Measurements from ENCODE around the gene FOXJ3. TPM values are rescaled to one million over a fixed set of nuclear protein-coding genes. Genes with fewer than 3 reads are reported as not detected.

FOXJ3 gene
- total RNA-seq, 1 donor from 2014 or later = 59.9 TPM

DNA sequence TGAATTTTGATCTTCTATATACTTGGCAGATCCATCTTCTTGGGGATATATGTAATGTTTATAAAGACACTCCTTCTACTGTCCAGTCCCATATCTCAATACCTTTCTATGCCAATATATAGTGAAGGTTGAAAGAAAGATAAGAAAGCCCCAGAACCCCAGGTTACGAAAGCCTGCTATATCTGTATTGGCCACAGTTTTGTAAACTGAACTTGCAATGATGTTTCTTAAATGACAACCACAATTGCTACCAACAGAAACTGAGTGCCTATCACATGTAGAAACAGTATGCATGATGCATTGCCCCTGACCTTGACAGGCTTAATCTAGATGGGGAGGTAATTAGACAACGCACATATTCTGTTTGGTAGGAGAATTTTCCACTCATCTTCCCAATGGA, 37.8 kb upstream of the FOXJ3 start:
- Histone ChIP-seq H3K4me3 (no peak overlapping the region), H3K9me3 (no peaks in the 10 kb centered on the region), H3K4me1 (no peaks in the 10 kb centered on the region), H3K27me3 (no peaks in the 10 kb centered on the region), H3K27ac (no peak overlapping the region), H3K36me3 (no peaks in the 10 kb centered on the region)
- intact Hi-C loops (cut with DNase I) = no loop called here
- TF ChIP-seq, protein P1, sequence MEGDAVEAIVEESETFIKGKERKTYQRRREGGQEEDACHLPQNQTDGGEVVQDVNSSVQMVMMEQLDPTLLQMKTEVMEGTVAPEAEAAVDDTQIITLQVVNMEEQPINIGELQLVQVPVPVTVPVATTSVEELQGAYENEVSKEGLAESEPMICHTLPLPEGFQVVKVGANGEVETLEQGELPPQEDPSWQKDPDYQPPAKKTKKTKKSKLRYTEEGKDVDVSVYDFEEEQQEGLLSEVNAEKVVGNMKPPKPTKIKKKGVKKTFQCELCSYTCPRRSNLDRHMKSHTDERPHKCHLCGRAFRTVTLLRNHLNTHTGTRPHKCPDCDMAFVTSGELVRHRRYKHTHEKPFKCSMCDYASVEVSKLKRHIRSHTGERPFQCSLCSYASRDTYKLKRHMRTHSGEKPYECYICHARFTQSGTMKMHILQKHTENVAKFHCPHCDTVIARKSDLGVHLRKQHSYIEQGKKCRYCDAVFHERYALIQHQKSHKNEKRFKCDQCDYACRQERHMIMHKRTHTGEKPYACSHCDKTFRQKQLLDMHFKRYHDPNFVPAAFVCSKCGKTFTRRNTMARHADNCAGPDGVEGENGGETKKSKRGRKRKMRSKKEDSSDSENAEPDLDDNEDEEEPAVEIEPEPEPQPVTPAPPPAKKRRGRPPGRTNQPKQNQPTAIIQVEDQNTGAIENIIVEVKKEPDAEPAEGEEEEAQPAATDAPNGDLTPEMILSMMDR (IDR thresholded peaks at IDR 0.05) = no peak
- TF ChIP-seq POLR2AphosphoS5 (IDR thresholded peaks at IDR 0.05; ENCODE audit: insufficient read depth in 1 of 2, low read depth in 1 of 2) = no peak
- TF ChIP-seq POLR2A (IDR thresholded peaks at IDR 0.05) = no peak
- no peak for DNase-seq (ENCODE audit: extremely low spot score in 2 of 2)

DNA sequence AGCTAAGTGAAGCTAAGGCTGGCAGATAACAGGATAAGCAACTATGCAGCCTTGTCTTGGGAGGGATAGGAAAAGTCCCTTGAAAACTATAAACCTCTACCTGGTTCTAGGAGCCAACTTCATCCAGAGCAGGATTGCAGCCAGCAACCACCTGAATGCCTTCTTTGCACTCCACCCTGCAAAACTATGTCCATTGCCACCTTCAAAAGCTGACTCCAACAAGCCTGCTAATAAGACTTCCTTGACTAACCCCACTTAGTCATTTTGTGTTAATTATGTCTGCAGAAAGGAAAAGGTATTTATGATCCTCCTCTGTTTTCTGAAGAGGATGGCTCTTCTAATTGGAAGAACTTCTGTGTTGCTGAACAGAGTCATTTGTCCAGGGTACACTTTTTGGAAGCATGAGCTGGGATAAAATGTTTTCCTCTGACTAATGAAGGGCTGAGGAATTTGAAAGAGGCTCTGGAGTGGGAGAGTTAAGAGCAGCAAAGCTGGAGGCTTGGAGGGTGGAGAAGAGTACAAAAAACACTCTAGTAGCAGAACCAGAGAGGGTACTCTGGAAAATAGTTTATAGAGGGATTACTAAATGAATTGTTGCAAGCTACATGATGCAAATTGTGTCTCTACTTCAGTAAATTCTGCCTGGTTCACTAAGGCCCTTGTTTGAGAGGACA, 36.0 kb upstream of the FOXJ3 start:
- no peaks in the 10 kb centered on the region for H3K9me3 ChIP-seq
- intact Hi-C loops (cut with DNase I) = no loop called here
- no peaks in the 10 kb centered on the region for H3K4me1 ChIP-seq
- H3K36me3 ChIP-seq = no peaks in the 10 kb centered on the region
- DNase-seq (ENCODE audit: extremely low spot score in 2 of 2) = no peak
- TF ChIP-seq POLR2AphosphoS5 (IDR thresholded peaks at IDR 0.05; ENCODE audit: insufficient read depth in 1 of 2, low read depth in 1 of 2) (no peak), POLR2A (IDR thresholded peaks at IDR 0.05) (no peak)
- TF ChIP-seq, protein P1 (IDR thresholded peaks at IDR 0.05) = no peak
- no peak overlapping the region for H3K4me3 ChIP-seq
- H3K27me3 ChIP-seq = no peaks in the 10 kb centered on the region
- H3K27ac ChIP-seq = no peak overlapping the region

DNA sequence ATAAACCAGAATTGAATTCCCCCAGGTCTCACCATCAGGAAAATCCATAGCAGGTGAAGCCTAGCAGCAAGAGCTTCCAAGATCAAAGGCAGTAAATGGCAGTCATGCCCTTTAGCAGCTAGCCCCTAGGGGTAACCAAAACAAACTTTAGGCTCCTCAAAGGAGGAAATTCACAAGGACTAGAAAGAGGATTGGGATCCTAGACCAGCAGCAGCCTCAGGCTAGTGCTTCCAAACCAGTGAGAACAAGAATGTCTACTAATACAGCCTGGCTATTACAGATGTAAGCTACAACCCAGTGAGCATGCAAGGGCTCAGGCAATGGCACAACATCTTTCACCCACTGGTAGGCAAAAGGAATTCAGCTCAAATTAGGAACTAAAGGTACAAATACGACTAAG, 34.4 kb upstream of the FOXJ3 start:
- intact Hi-C loops (cut with DNase I) = no loop called here
- H3K9me3 ChIP-seq = no peaks in the 10 kb centered on the region
- no peaks in the 10 kb centered on the region for H3K27me3 ChIP-seq
- no peak for DNase-seq (ENCODE audit: extremely low spot score in 2 of 2)
- TF ChIP-seq, protein P1 (IDR thresholded peaks at IDR 0.05) = no peak
- TF ChIP-seq POLR2A (IDR thresholded peaks at IDR 0.05) (no peak), POLR2AphosphoS5 (IDR thresholded peaks at IDR 0.05; ENCODE audit: insufficient read depth in 1 of 2, low read depth in 1 of 2) (no peak)
- no peak overlapping the region for H3K27ac ChIP-seq
- no peaks in the 10 kb centered on the region for H3K4me1 ChIP-seq
- H3K4me3 ChIP-seq = no peak overlapping the region
- no peaks in the 10 kb centered on the region for H3K36me3 ChIP-seq

DNA sequence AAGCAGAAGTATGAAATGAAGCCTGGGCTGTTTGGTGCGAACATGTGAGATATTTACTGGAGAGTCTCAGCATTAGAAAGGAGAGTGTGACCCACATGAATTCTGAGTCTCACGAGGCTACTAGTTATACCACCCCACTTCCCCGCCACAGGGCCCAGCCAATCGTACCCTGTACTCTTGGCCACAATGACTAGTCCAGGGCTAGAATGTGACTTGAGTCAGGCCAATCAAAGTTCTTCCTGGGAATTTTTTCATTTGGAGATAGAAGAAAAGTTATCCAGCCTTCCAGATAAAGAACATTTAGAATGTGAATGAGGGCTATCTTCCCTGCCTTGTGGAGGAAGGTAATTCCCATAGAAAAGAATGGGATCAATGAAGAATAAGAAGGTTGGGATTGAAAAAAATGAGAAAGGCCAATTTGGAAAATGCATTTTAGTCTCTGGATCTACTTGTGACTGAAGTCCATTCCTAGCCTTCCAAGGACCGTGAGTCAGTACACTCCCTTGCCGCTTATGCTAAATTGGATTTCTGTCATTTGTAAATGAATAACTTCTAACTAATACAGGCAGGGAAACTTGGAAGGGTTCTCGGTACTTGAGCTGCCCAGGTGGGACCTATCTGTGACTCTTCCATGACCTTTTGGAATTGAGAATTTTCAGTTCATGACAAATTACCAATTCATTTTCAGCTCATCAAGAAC, 33.2 kb upstream of the FOXJ3 start:
- no peak for DNase-seq (ENCODE audit: extremely low spot score in 2 of 2)
- Histone ChIP-seq H3K27ac (no peak overlapping the region), H3K4me3 (no peak overlapping the region), H3K4me1 (no peaks in the 10 kb centered on the region), H3K9me3 (no peaks in the 10 kb centered on the region), H3K27me3 (no peaks in the 10 kb centered on the region), H3K36me3 (no peaks in the 10 kb centered on the region)
- intact Hi-C loops (cut with DNase I) = no loop called here
- TF ChIP-seq, protein P1 (IDR thresholded peaks at IDR 0.05) = no peak
- no peak for TF ChIP-seq POLR2A (IDR thresholded peaks at IDR 0.05)
- no peak for TF ChIP-seq POLR2AphosphoS5 (IDR thresholded peaks at IDR 0.05; ENCODE audit: insufficient read depth in 1 of 2, low read depth in 1 of 2)

DNA sequence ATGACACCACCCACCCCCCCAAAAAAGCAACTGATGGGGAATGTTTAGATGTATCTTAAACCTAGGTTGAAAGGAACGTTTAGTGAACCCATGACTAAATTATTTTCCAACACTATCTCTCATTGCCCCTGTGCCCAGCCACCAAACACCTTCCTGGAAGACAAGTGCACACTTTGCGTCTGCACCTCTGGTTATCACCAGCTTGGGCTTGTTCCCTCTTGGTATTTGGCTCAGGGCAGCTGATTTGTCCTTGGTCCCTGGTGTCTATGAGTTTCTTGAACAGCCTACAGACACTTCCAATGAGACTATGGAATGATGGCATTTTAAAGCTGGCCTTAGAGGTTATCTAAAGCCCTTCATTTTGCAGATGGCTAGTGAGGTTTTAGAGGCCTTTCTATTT, 30.1 kb upstream of the FOXJ3 start:
- no peak overlapping the region for H3K4me3 ChIP-seq
- H3K4me1 ChIP-seq = no peaks in the 10 kb centered on the region
- no peaks in the 10 kb centered on the region for H3K36me3 ChIP-seq
- H3K27me3 ChIP-seq = no peaks in the 10 kb centered on the region
- intact Hi-C loops (cut with DNase I) = no loop called here
- TF ChIP-seq POLR2AphosphoS5 (IDR thresholded peaks at IDR 0.05; ENCODE audit: insufficient read depth in 1 of 2, low read depth in 1 of 2) (no peak), POLR2A (IDR thresholded peaks at IDR 0.05) (no peak)
- TF ChIP-seq, protein P1 (IDR thresholded peaks at IDR 0.05) = no peak
- DNase-seq (ENCODE audit: extremely low spot score in 2 of 2) = no peak
- no peaks in the 10 kb centered on the region for H3K9me3 ChIP-seq
- H3K27ac ChIP-seq = no peak overlapping the region

Measured in vagina (tissue), 2 donors.